ENCODE results near the gene ANAPC1. TPM values are rescaled to one million over a fixed set of nuclear protein-coding genes. Genes with fewer than 3 reads are reported as not detected.
"Not testable (repeated sequence)": the region's sequence is repeated elsewhere in the genome, so short reads cannot be mapped to it uniquely, and the experiment has no call there.

ANAPC1 gene
- total and polyA plus RNA-seq, 2 donors (not counting 1 experiment from before 2014, with no cell fraction given), result 16.4 to 69.3 TPM

- H3K9ac ChIP-seq (ENCODE audit: low read length); H3K27ac Mint-ChIP-seq; H3K79me2 ChIP-seq (ENCODE audit: control insufficient read depth, insufficient read depth, low read length); H3K4me2 ChIP-seq (replicated peaks; ENCODE audit: low read depth, low read length, poor library complexity, severe bottlenecking); intact Hi-C loops (cut with micrococcal nuclease); H3K4me3 Mint-ChIP-seq; H3K36me3 ChIP-seq (replicated peaks in 1 of 2; ENCODE audit: control extremely low read depth in 1 of 2, control insufficient read depth in 1 of 2, extremely low read depth in 1 of 2, insufficient read depth in 2 of 2, low read length in 1 of 2); H3K4me1 ChIP-seq (ENCODE audit: control insufficient read depth in 2 of 2, insufficient read depth in 2 of 2, low read length in 2 of 2); H2AFZ ChIP-seq (ENCODE audit: insufficient read depth, low read depth, low read length, poor library complexity, severe bottlenecking); H3K9me3 ChIP-seq (ENCODE audit: control extremely low read depth in 1 of 3, control insufficient read depth in 2 of 3, insufficient read depth in 1 of 3, low read length in 2 of 3); H3K4me1 Mint-ChIP-seq; H4K20me1 ChIP-seq (ENCODE audit: control insufficient read depth, insufficient read depth, low read length, poor library complexity, severe bottlenecking); DNase-seq; POLR2A ChIA-PET; H3K27me3 ChIP-seq (replicated peaks in 1 of 4; ENCODE audit: control extremely low read depth in 1 of 4, control insufficient read depth in 3 of 4, insufficient read depth in 4 of 4, low read length in 3 of 4); H3K9me3 Mint-ChIP-seq (ENCODE audit: insufficient read depth); H3K27ac ChIP-seq (ENCODE audit: low read length in 2 of 2); CTCF ChIA-PET; H3K27me3 Mint-ChIP-seq; H3K4me3 ChIP-seq (ENCODE audit: control extremely low read depth in 1 of 5, extremely low read depth in 1 of 5, insufficient read depth in 1 of 5, low read depth in 2 of 5, low read length in 4 of 5): not testable (repeated sequence)
- ATAC-seq (ENCODE audit: low read depth), result peak; percentile 45
- WGBS (ENCODE audit: insufficient coverage), result no CpG with 5 or more reads among the region's 6 CpGs
- peak; percentile 23 for TF ChIP-seq CTCF (IDR thresholded peaks at IDR 0.05)
These were observed 111.8 kb downstream of the ANAPC1 start for GRCh38 chr2:111772180-111772579.

- DNase-seq; H3K79me2 ChIP-seq (ENCODE audit: control insufficient read depth, insufficient read depth, low read length); H4K20me1 ChIP-seq (ENCODE audit: control insufficient read depth, insufficient read depth, low read length, poor library complexity, severe bottlenecking); H3K27ac ChIP-seq (ENCODE audit: low read length in 2 of 2); H3K4me1 ChIP-seq (ENCODE audit: control insufficient read depth in 2 of 2, insufficient read depth in 2 of 2, low read length in 2 of 2); H3K9me3 Mint-ChIP-seq (ENCODE audit: insufficient read depth); H2AFZ ChIP-seq (ENCODE audit: insufficient read depth, low read depth, low read length, poor library complexity, severe bottlenecking); H3K27ac Mint-ChIP-seq; intact Hi-C loops (cut with micrococcal nuclease); H3K4me2 ChIP-seq (replicated peaks; ENCODE audit: low read depth, low read length, poor library complexity, severe bottlenecking); ATAC-seq (ENCODE audit: low read depth); POLR2A ChIA-PET; H3K9ac ChIP-seq (ENCODE audit: low read length); H3K27me3 Mint-ChIP-seq; H3K4me1 Mint-ChIP-seq; CTCF ChIA-PET; H3K9me3 ChIP-seq (ENCODE audit: control extremely low read depth in 1 of 3, control insufficient read depth in 2 of 3, insufficient read depth in 1 of 3, low read length in 2 of 3); H3K36me3 ChIP-seq (replicated peaks in 1 of 2; ENCODE audit: control extremely low read depth in 1 of 2, control insufficient read depth in 1 of 2, extremely low read depth in 1 of 2, insufficient read depth in 2 of 2, low read length in 1 of 2); H3K4me3 Mint-ChIP-seq; H3K27me3 ChIP-seq (replicated peaks in 1 of 4; ENCODE audit: control extremely low read depth in 1 of 4, control insufficient read depth in 3 of 4, insufficient read depth in 4 of 4, low read length in 3 of 4); H3K4me3 ChIP-seq (ENCODE audit: control extremely low read depth in 1 of 5, extremely low read depth in 1 of 5, insufficient read depth in 1 of 5, low read depth in 2 of 5, low read length in 4 of 5): not testable (repeated sequence)
- WGBS (ENCODE audit: insufficient coverage), result no CpG with 5 or more reads among the region's 3 CpGs
These were observed 112.9 kb downstream of the ANAPC1 start for GRCh38 chr2:111770916-111771658.

GRCh38 chr2:111768266-111769190 is 115.5 kb downstream of the ANAPC1 start:
- H3K9me3 Mint-ChIP-seq (ENCODE audit: insufficient read depth); ATAC-seq (ENCODE audit: low read depth); H3K27me3 Mint-ChIP-seq: not testable (repeated sequence)

More at GRCh38 chr2:111768266-111769190, 115.5 kb downstream of the ANAPC1 start:
- H3K27ac ChIP-seq (ENCODE audit: low read length in 2 of 2); H3K9ac ChIP-seq (ENCODE audit: low read length); H3K4me2 ChIP-seq (replicated peaks; ENCODE audit: low read depth, low read length, poor library complexity, severe bottlenecking); H2AFZ ChIP-seq (ENCODE audit: insufficient read depth, low read depth, low read length, poor library complexity, severe bottlenecking); POLR2A ChIA-PET; CTCF ChIA-PET; H3K79me2 ChIP-seq (ENCODE audit: control insufficient read depth, insufficient read depth, low read length); H3K4me3 Mint-ChIP-seq; H3K4me3 ChIP-seq (ENCODE audit: control extremely low read depth in 1 of 5, extremely low read depth in 1 of 5, insufficient read depth in 1 of 5, low read depth in 2 of 5, low read length in 4 of 5); H3K27ac Mint-ChIP-seq; H3K27me3 ChIP-seq (replicated peaks in 1 of 4; ENCODE audit: control extremely low read depth in 1 of 4, control insufficient read depth in 3 of 4, insufficient read depth in 4 of 4, low read length in 3 of 4); intact Hi-C loops (cut with micrococcal nuclease); H3K36me3 ChIP-seq (replicated peaks in 1 of 2; ENCODE audit: control extremely low read depth in 1 of 2, control insufficient read depth in 1 of 2, extremely low read depth in 1 of 2, insufficient read depth in 2 of 2, low read length in 1 of 2); H4K20me1 ChIP-seq (ENCODE audit: control insufficient read depth, insufficient read depth, low read length, poor library complexity, severe bottlenecking); H3K9me3 ChIP-seq (ENCODE audit: control extremely low read depth in 1 of 3, control insufficient read depth in 2 of 3, insufficient read depth in 1 of 3, low read length in 2 of 3); H3K4me1 Mint-ChIP-seq; DNase-seq; H3K4me1 ChIP-seq (ENCODE audit: control insufficient read depth in 2 of 2, insufficient read depth in 2 of 2, low read length in 2 of 2): not testable (repeated sequence)
- no CpG with 5 or more reads among the region's 8 CpGs for WGBS (ENCODE audit: insufficient coverage)
